Measurements from ENCODE around the gene HOMER2. TPM values are rescaled to one million over a fixed set of nuclear protein-coding genes. Genes with fewer than 3 reads are reported as not detected.

HOMER2 gene
- total RNA-seq, 1 experiment from 2014 or later = 14.2 TPM

GRCh38 chr15:82898961-82899360 is 53.6 kb downstream of the HOMER2 start:
- TF ChIP-seq CTCF (conservative IDR thresholded peaks at IDR 0.05) = no peak
- no peak overlapping the region for H3K56ac ChIP-seq (ENCODE audit: insufficient read length, low read depth, low read length)
- Mint-ChIP-seq H3K4me3 (no peak overlapping the region), H3K27me3 (ENCODE audit: low read depth) (no peaks in the 10 kb centered on the region), H3K36me3 (ENCODE audit: insufficient read depth in 1 of 3, low read depth in 3 of 3) (no peaks in the 10 kb centered on the region), H3K27ac (no peak overlapping the region), H3K9me3 (no peaks in the 10 kb centered on the region), H3K4me1 (peaks cover 8 to 12% of the 10 kb centered on the region in 2 experiments)
- no peak for DNase-seq
- no peak overlapping the region for H3K4ac ChIP-seq (ENCODE audit: low read depth, low read length)
- no peak overlapping the region for H3K23ac ChIP-seq (ENCODE audit: insufficient read length, low read depth, low read length)
- no peaks in the 10 kb centered on the region for H3K9me3 ChIP-seq (ENCODE audit: control insufficient read depth, low read depth, low read length)
- H3K18ac ChIP-seq (ENCODE audit: insufficient read length, low read depth, low read length) = no peak overlapping the region
- no peaks in the 10 kb centered on the region for H3K79me2 ChIP-seq (ENCODE audit: insufficient read depth, low read length)
- H2AFZ ChIP-seq (ENCODE audit: low read length) = no peak overlapping the region
- H3K4me2 ChIP-seq (ENCODE audit: insufficient read depth, insufficient read length, low read length) = no peak overlapping the region
- H3K27ac ChIP-seq (ENCODE audit: insufficient read length, low read depth, low read length) = no peak overlapping the region
- H2BK20ac ChIP-seq (ENCODE audit: low read depth, low read length, poor library complexity, severe bottlenecking) = no peak overlapping the region
- H3K79me1 ChIP-seq (ENCODE audit: insufficient read depth, low read depth, low read length, poor library complexity, severe bottlenecking) = no peaks in the 10 kb centered on the region
- H3K27me3 ChIP-seq (ENCODE audit: insufficient read depth, low read length) = no peaks in the 10 kb centered on the region
- H2BK120ac ChIP-seq (ENCODE audit: low read depth, low read length, poor library complexity, severe bottlenecking) = no peak overlapping the region
- no peak overlapping the region; the same call in 1 of the 2 replicates for H3K14ac ChIP-seq (ENCODE audit: insufficient read depth, low read length)
- no peaks in the 10 kb centered on the region for H3K23me2 ChIP-seq (ENCODE audit: insufficient read length, low read depth, low read length, poor library complexity, severe bottlenecking)
- no peak overlapping the region for H3T11ph ChIP-seq (ENCODE audit: low read length)
- no CpG with 5 or more reads among the region's 2 CpGs for WGBS (ENCODE audit: extremely low coverage, insufficient read length, low lambda C conversion rate)
- H4K8ac ChIP-seq (replicated peaks; ENCODE audit: insufficient read length, low read depth, low read length) = no peak overlapping the region
- no peak overlapping the region for H3K9ac ChIP-seq (ENCODE audit: extremely low read depth, insufficient read length, low read length)
- H2BK12ac ChIP-seq (ENCODE audit: insufficient read length, low read depth, low read length) = no peak overlapping the region
- H3K4me1 ChIP-seq (ENCODE audit: insufficient read depth, low read length) = peaks cover 7% of the 10 kb centered on the region; the same call in 1 of the 2 replicates
- H4K5ac ChIP-seq (ENCODE audit: insufficient read length, low read depth, low read length) = no peak overlapping the region
- H2BK15ac ChIP-seq (ENCODE audit: low read depth, low read length) = no peak overlapping the region
- no peak overlapping the region for H2AK5ac ChIP-seq (ENCODE audit: insufficient read length, low read length)
- no peak overlapping the region for H4K91ac ChIP-seq (ENCODE audit: insufficient read length, low read depth, low read length)
- H4K20me1 ChIP-seq (ENCODE audit: control insufficient read depth, insufficient read depth, insufficient read length) = no peaks in the 10 kb centered on the region
- no peak overlapping the region for H2BK5ac ChIP-seq (ENCODE audit: insufficient read length, low read length)

Measured in H9 (cell line).